Endothelial cell of umbilical vein (primary cell): Measurements from ENCODE around the gene DCAF4.
"Not testable (repeated sequence)": the region's sequence is repeated elsewhere in the genome, so short reads cannot be mapped to it uniquely, and the experiment has no call there.

Experiments
- EZH2 ChIP-seq: IDR thresholded peaks from 2 replicates; pipeline ENCODE4 v1.6.1; 2012; ENCODE audit warnings: borderline replicate concordance, low read depth, mild to moderate bottlenecking, moderate library complexity, low read length, inconsistent platforms; ENCODE audit not compliant: severe bottlenecking
- MYC ChIP-seq: IDR thresholded peaks from one replicate; pipeline ENCODE4 v1.6.1; 2011; ENCODE audit warnings: mild to moderate bottlenecking, low read depth, low read length
- POLR2A ChIP-seq: IDR thresholded peaks from 2 replicates; pipeline ENCODE4 v1.6.1; 2012; ENCODE audit warnings: low read depth, mild to moderate bottlenecking, control low read depth, low read length
- POLR2AphosphoS5 ChIP-seq: IDR thresholded peaks from 2 replicates; pipeline ENCODE4 v1.6.1; 2012; ENCODE audit warnings: low read depth, mild to moderate bottlenecking, control low read depth, low read length, moderate library complexity; ENCODE audit not compliant: insufficient read depth
- TF ChIP-seq, protein P1 (sequence below), 2 donors: IDR thresholded peaks; 1 replicate in 1 of 2; 2 replicates in 1 of 2; pipeline ENCODE4 v1.5.1; 2011; ENCODE audit warnings: low read length in 2 of 2, mild to moderate bottlenecking in 2 of 2, moderate library complexity in 2 of 2, control low read depth in 1 of 2, inconsistent platforms in 1 of 2, low read depth in 1 of 2; ENCODE audit not compliant: insufficient read depth in 1 of 2; ENCODE audit errors: extremely low read depth in 1 of 2

GRCh38 chr14:72962336-72962754 is 36.1 kb downstream of the DCAF4 start:
- TF ChIP-seq, protein P1, sequence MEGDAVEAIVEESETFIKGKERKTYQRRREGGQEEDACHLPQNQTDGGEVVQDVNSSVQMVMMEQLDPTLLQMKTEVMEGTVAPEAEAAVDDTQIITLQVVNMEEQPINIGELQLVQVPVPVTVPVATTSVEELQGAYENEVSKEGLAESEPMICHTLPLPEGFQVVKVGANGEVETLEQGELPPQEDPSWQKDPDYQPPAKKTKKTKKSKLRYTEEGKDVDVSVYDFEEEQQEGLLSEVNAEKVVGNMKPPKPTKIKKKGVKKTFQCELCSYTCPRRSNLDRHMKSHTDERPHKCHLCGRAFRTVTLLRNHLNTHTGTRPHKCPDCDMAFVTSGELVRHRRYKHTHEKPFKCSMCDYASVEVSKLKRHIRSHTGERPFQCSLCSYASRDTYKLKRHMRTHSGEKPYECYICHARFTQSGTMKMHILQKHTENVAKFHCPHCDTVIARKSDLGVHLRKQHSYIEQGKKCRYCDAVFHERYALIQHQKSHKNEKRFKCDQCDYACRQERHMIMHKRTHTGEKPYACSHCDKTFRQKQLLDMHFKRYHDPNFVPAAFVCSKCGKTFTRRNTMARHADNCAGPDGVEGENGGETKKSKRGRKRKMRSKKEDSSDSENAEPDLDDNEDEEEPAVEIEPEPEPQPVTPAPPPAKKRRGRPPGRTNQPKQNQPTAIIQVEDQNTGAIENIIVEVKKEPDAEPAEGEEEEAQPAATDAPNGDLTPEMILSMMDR (IDR thresholded peaks at IDR 0.05; ENCODE audit: extremely low read depth in 1 of 2, insufficient read depth in 1 of 2, low read depth in 1 of 2, low read length in 2 of 2): not testable (repeated sequence)
- TF ChIP-seq POLR2AphosphoS5, POLR2A, MYC, EZH2: not testable (repeated sequence)
